Common myeloid progenitor, CD34-positive (primary cell): ENCODE results near the gene MYEOV.

Experiments
- CTCF ChIA-PET: fragments of 350-600 bp; sonication (Branson Sonifier 250); formaldehyde crosslinking; loops from one replicate; lab custom pipeline; 2021; ENCODE audit warnings: antibody characterized with exemption; lab: Charles Lee
- POLR2A ChIA-PET: fragments of 350-600 bp; sonication (Branson Sonifier 250); formaldehyde crosslinking; loops from one replicate; lab custom pipeline; 2021; ENCODE audit warnings: antibody characterized with exemption; lab: Charles Lee
- DNase-seq, 3 donors: peaks; one replicate each; pipeline versions ENCODE4 v3.0.0 to v3.0.0-alpha.2; 2013
- H3K27ac ChIP-seq, 2 experiments: 1 replicate in 1 of 2; 2 replicates in 1 of 2; pipeline ENCODE4 v1.7.0; 2013; ENCODE audit warnings: inconsistent platforms in 2 of 2, low read length in 2 of 2, mild to moderate bottlenecking in 2 of 2, low read depth in 1 of 2, moderate library complexity in 1 of 2; ENCODE audit not compliant: severe bottlenecking in 2 of 2, insufficient read depth in 1 of 2, poor library complexity in 1 of 2
- H3K27me3 ChIP-seq, 5 experiments: replicated peaks in 2 of 5; 1 replicate in 3 of 5; 2 replicates in 2 of 5; pipeline versions ENCODE4 v1.6.1 to v1.7.0; 2013; ENCODE audit warnings: low read length in 4 of 5, mild to moderate bottlenecking in 2 of 5, moderate library complexity in 2 of 5, inconsistent platforms in 1 of 5; ENCODE audit not compliant: insufficient read depth in 5 of 5, control insufficient read depth in 4 of 5
- H3K36me3 ChIP-seq, 4 experiments: 1 replicate in 2 of 4; 2 replicates in 2 of 4; pipeline versions ENCODE4 v1.6.1 to v1.7.0; 2013; ENCODE audit warnings: low read length in 3 of 4, control low read depth in 1 of 4, mild to moderate bottlenecking in 1 of 4; ENCODE audit not compliant: control insufficient read depth in 4 of 4, insufficient read depth in 4 of 4
- H3K4me1 ChIP-seq, 4 experiments: 1 replicate in 3 of 4; 2 replicates in 1 of 4; pipeline versions ENCODE4 v1.6.1 to v1.7.1; 2013; ENCODE audit warnings: low read length in 3 of 4, mild to moderate bottlenecking in 3 of 4, control low read depth in 1 of 4, inconsistent platforms in 1 of 4, moderate library complexity in 1 of 4; ENCODE audit not compliant: control insufficient read depth in 4 of 4, insufficient read depth in 4 of 4; ENCODE audit errors: control extremely low read depth in 1 of 4
- H3K4me3 ChIP-seq, 7 experiments: 1 replicate in 4 of 7; 2 replicates in 3 of 7; pipeline versions ENCODE4 v1.5.1 to v1.7.0; 2013; ENCODE audit warnings: mild to moderate bottlenecking in 7 of 7, low read length in 6 of 7, moderate library complexity in 6 of 7, inconsistent platforms in 2 of 7, low read depth in 2 of 7, control low read depth in 1 of 7; ENCODE audit not compliant: insufficient read depth in 4 of 7, control insufficient read depth in 1 of 7; ENCODE audit errors: extremely low read depth in 1 of 7
- H3K9me3 ChIP-seq, 5 experiments: 1 replicate in 4 of 5; 2 replicates in 1 of 5; pipeline versions ENCODE4 v1.6.1 to v1.7.1; 2013; ENCODE audit warnings: low read length in 4 of 5, mild to moderate bottlenecking in 2 of 5, inconsistent platforms in 1 of 5, low read depth in 1 of 5, moderate library complexity in 1 of 5; ENCODE audit not compliant: control insufficient read depth in 4 of 5, insufficient read depth in 2 of 5; ENCODE audit errors: control extremely low read depth in 1 of 5
- WGBS: methylation state at CpG from one replicate; pipeline ENCODE4 v1.1.5; 2013; ENCODE audit not compliant: insufficient coverage; 5-methylcytosine and 5-hydroxymethylcytosine counted together

The MYEOV gene

GRCh38 chr11:69259096-69259495, 34.9 kb upstream of the MYEOV start:
- POLR2A ChIA-PET = interaction anchor here (1.1 kb wide), 1 partner anchor 17 kb away, joined by 5 read pairs; no protein-coding TSS in a partner anchor
- no peak overlapping the region for H3K27ac ChIP-seq
- H3K9me3 ChIP-seq = peaks cover 0 to 6% (median 0%) of the 10 kb centered on the region in 5 experiments
- H3K4me1 ChIP-seq = no peaks in the 10 kb centered on the region
- WGBS = no CpG with 5 or more reads among the region's 2 CpGs
- CTCF ChIA-PET = interaction anchor here (0.6 to 1.0 kb wide), 3 partner anchors 9 to 117 kb away, joined by 3 to 4 read pairs (median 3); no protein-coding TSS in a partner anchor
- no peak overlapping the region for H3K4me3 ChIP-seq
- DNase-seq = no peak
- H3K36me3 ChIP-seq = no peaks in the 10 kb centered on the region
- peaks cover 0 to 16% (median 0%) of the 10 kb centered on the region in 5 experiments for H3K27me3 ChIP-seq

GRCh38 chr11:69260622-69261021, 33.3 kb upstream of the MYEOV start:
- no peak overlapping the region for H3K4me3 ChIP-seq
- no peaks in the 10 kb centered on the region for H3K36me3 ChIP-seq
- no peaks in the 10 kb centered on the region for H3K4me1 ChIP-seq
- H3K9me3 ChIP-seq = peaks cover 0 to 4% (median 0%) of the 10 kb centered on the region in 5 experiments
- peaks cover 0 to 12% (median 0%) of the 10 kb centered on the region in 5 experiments for H3K27me3 ChIP-seq
- H3K27ac ChIP-seq = no peak overlapping the region
- CTCF ChIA-PET = no interaction called here
- DNase-seq = no peak
- POLR2A ChIA-PET = no interaction called here

- no peak for DNase-seq
- H3K36me3 ChIP-seq = no peaks in the 10 kb centered on the region
- H3K9me3 ChIP-seq = peaks cover 0 to 3% (median 0%) of the 10 kb centered on the region in 5 experiments
- CTCF ChIA-PET = no interaction called here
- no peak overlapping the region for H3K27ac ChIP-seq
- no peak overlapping the region for H3K4me3 ChIP-seq
- POLR2A ChIA-PET = no interaction called here
- 100% methylated on average over 2 of the region's 3 CpGs for WGBS
- no peaks in the 10 kb centered on the region for H3K4me1 ChIP-seq
- peaks cover 0 to 12% (median 0%) of the 10 kb centered on the region in 5 experiments for H3K27me3 ChIP-seq
These were observed 32.8 kb upstream of the MYEOV start for GRCh38 chr11:69261116-69261515.

GRCh38 chr11:69262918-69263735, 30.8 kb upstream of the MYEOV start:
- POLR2A ChIA-PET = no interaction called here
- H3K36me3 ChIP-seq = no peaks in the 10 kb centered on the region
- no peak overlapping the region for H3K4me3 ChIP-seq
- CTCF ChIA-PET = no interaction called here
- 93% methylated on average over 3 of the region's 8 CpGs for WGBS
- no peak overlapping the region for H3K27ac ChIP-seq
- peaks cover 0 to 5% (median 0%) of the 10 kb centered on the region in 5 experiments for H3K27me3 ChIP-seq
- H3K9me3 ChIP-seq = no peaks in the 10 kb centered on the region
- no peaks in the 10 kb centered on the region for H3K4me1 ChIP-seq
- no peak for DNase-seq

- WGBS = 83% methylated on average over 3 of the region's 3 CpGs
- Histone ChIP-seq H3K4me3 (no peak overlapping the region), H3K9me3 (no peaks in the 10 kb centered on the region), H3K27ac (no peak overlapping the region), H3K27me3 (peaks cover 0 to 3% (median 0%) of the 10 kb centered on the region in 5 experiments), H3K36me3 (no peaks in the 10 kb centered on the region), H3K4me1 (no peaks in the 10 kb centered on the region)
- ChIA-PET POLR2A (no interaction called here), CTCF (no interaction called here)
- DNase-seq = no peak
These were observed 30.3 kb upstream of the MYEOV start for GRCh38 chr11:69263736-69264052.

- 100% methylated on average over 1 of the region's 4 CpGs for WGBS
- CTCF ChIA-PET = no interaction called here
- H3K9me3 ChIP-seq = no peaks in the 10 kb centered on the region
- H3K4me3 ChIP-seq = no peak overlapping the region
- H3K27me3 ChIP-seq = peaks cover 0 to 3% (median 0%) of the 10 kb centered on the region in 5 experiments
- no peak overlapping the region for H3K27ac ChIP-seq
- no peaks in the 10 kb centered on the region for H3K36me3 ChIP-seq
- POLR2A ChIA-PET = no interaction called here
- H3K4me1 ChIP-seq = no peaks in the 10 kb centered on the region
- no peak for DNase-seq
These were observed 29.5 kb upstream of the MYEOV start for GRCh38 chr11:69264486-69264885.

GRCh38 chr11:69265210-69265609, 28.7 kb upstream of the MYEOV start:
- CTCF ChIA-PET = no interaction called here

More at GRCh38 chr11:69265210-69265609, 28.7 kb upstream of the MYEOV start:
- DNase-seq = no peak
- Histone ChIP-seq H3K36me3 (no peaks in the 10 kb centered on the region), H3K4me1 (no peaks in the 10 kb centered on the region), H3K9me3 (no peaks in the 10 kb centered on the region), H3K4me3 (no peak overlapping the region), H3K27me3 (peaks cover 0 to 3% (median 0%) of the 10 kb centered on the region in 5 experiments), H3K27ac (no peak overlapping the region)
- 97% methylated on average over 5 of the region's 6 CpGs for WGBS
- POLR2A ChIA-PET = no interaction called here
